ENCODE measurements around the gene TMEM63B.
"Not testable (repeated sequence)": the region's sequence is repeated elsewhere in the genome, so short reads cannot be mapped to it uniquely, and the experiment has no call there.

The TMEM63B gene

GRCh38 chr6:44117397-44118128, 9.8 kb upstream of the TMEM63B start:
- no peak for DNase-seq

- DNase-seq, result no peak
Observed at GRCh38 chr6:44119704-44120262, 7.6 kb upstream of the TMEM63B start.

GRCh38 chr6:44120692-44121443, 6.5 kb upstream of the TMEM63B start:
- DNase-seq, result no peak

GRCh38 chr6:44122801-44123200, 4.6 kb upstream of the TMEM63B start:
- DNase-seq, result no peak

GRCh38 chr6:44123544-44123943, 3.8 kb upstream of the TMEM63B start:
- DNase-seq, result no peak

GRCh38 chr6:44126320-44127149, 819 bp upstream of the TMEM63B start:
- DNase-seq, result peak in 1 of 2 experiments; percentile 53

- DNase-seq, result no peak
Observed at GRCh38 chr6:44128020-44128917, 915 bp downstream of the TMEM63B start.

GRCh38 chr6:44129841-44130322, 2.5 kb downstream of the TMEM63B start:
- DNase-seq, result no peak

- no peak for DNase-seq
Observed at GRCh38 chr6:44131892-44132291, 4.5 kb downstream of the TMEM63B start.

GRCh38 chr6:44132476-44132875, 5.1 kb downstream of the TMEM63B start:
- DNase-seq, result no peak

- DNase-seq, result peak; percentile 53 to 77
Observed at GRCh38 chr6:44133003-44133931, 5.9 kb downstream of the TMEM63B start.

- DNase-seq, result no peak
Observed at GRCh38 chr6:44133981-44134711, 6.8 kb downstream of the TMEM63B start.

GRCh38 chr6:44135173-44135758, 7.9 kb downstream of the TMEM63B start:
- no peak for DNase-seq

- DNase-seq, result no peak
Observed at GRCh38 chr6:44135875-44136274, 8.5 kb downstream of the TMEM63B start.

GRCh38 chr6:44138717-44139350, 11.5 kb downstream of the TMEM63B start:
- no peak for DNase-seq

GRCh38 chr6:44139351-44139743, 12.0 kb downstream of the TMEM63B start:
- DNase-seq, result no peak

GRCh38 chr6:44142835-44143234, 15.5 kb downstream of the TMEM63B start:
- no peak for DNase-seq

GRCh38 chr6:44143731-44144130, 16.4 kb downstream of the TMEM63B start:
- DNase-seq, result no peak

GRCh38 chr6:44144536-44144935, 17.2 kb downstream of the TMEM63B start:
- DNase-seq, result not testable (repeated sequence)

Measured in NCI-H524 (cell line).